Mucosa of descending colon (tissue), 3 donors: ENCODE measurements around the gene CDC6. TPM values are rescaled to one million over a fixed set of nuclear protein-coding genes. Genes with fewer than 3 reads are reported as not detected.
A peak's percentile ranks its signal among the peaks of the same experiment; 100 is the strongest.

Experiments used
- ATAC-seq: fragments of 200-7000 bp; cut with Tn5 transposase; one replicate; pipeline ENCODE4 v1.9.1; 2020; ENCODE audit warnings: mild to moderate bottlenecking, moderate library complexity
- DNase-seq, 3 donors: peaks; one replicate each; pipeline ENCODE4 v3.0.0-alpha.2; 2020
- H3K36me3 ChIP-seq: fragments of 200-600 bp; one replicate; pipeline ENCODE4 v1.8.0; 2021; ENCODE audit warnings: low read depth, mild to moderate bottlenecking
- H3K4me1 ChIP-seq: fragments of 200-600 bp; one replicate; pipeline ENCODE4 v1.8.0; 2021; ENCODE audit warnings: low read depth, mild to moderate bottlenecking
- H3K4me3 ChIP-seq: fragments of 200-600 bp; one replicate; pipeline ENCODE4 v1.8.0; 2021; ENCODE audit warnings: mild to moderate bottlenecking
- H3K9me3 ChIP-seq: fragments of 200-600 bp; one replicate; pipeline ENCODE4 v1.8.0; 2021; ENCODE audit warnings: mild to moderate bottlenecking
- CTCF ChIP-seq: fragments of 200-600 bp; IDR thresholded peaks from one replicate; pipeline ENCODE4 v1.8.0; 2022; ENCODE audit warnings: antibody characterized with exemption, mild to moderate bottlenecking
- intact Hi-C, 2 donors: fragments of 100-400 bp; cut with DNase I in 1 of 2; cut with micrococcal nuclease in 1 of 2; formaldehyde crosslinking; loops; one replicate each; pipeline versions ENCODE4 v1.11.0 to v1.11.1; 2022; cut with DNase I, micrococcal nuclease
- total RNA-seq, 3 donors: library from RNA; stranded (reverse); fragmentation: NEBNext Ultra II Directional in 2 of 3; extraction: Animal tissue kit (Norgen Biotek cat#: 25700) in 2 of 3; gene quantifications; one replicate each; pipeline versions ENCODE4 v1.2.1 to v1.2.4, GENCODE V29; 2021 to 2023
- donor health status: DM: no; HTN: no; CAD: no; lungs with moderate emphysema.
- donor health status: DM: no; HTN: no; CAD: no.
- donor health status: DM: no; HTN: yes; CAD: no.

The CDC6 gene
- total RNA-seq, 3 donors from 2014 or later, result 4.0 to 14.9 (median 7.4) TPM

- H3K4me3 ChIP-seq, result no peak overlapping the region
- TF ChIP-seq CTCF, result no peak
- no peak for ATAC-seq
- peaks cover 33% of the 10 kb centered on the region for H3K4me1 ChIP-seq
- intact Hi-C loops, result loop anchor here in 1 of 2 donors (10.0 kb wide), 1 partner anchor 64 kb away; the partner anchor contains the start of gene TOP2A
- H3K36me3 ChIP-seq, result peaks cover 11% of the 10 kb centered on the region
- H3K9me3 ChIP-seq, result no peaks in the 10 kb centered on the region
- peak in 1 of 3 donors; percentile 33 for DNase-seq
Observed at GRCh38 chr17:40350689-40351358, 63.1 kb downstream of the CDC6 start.

- Histone ChIP-seq H3K4me1 (peaks cover 25% of the 10 kb centered on the region), H3K9me3 (no peaks in the 10 kb centered on the region), H3K4me3 (no peak overlapping the region), H3K36me3 (peaks cover 11% of the 10 kb centered on the region)
- peak in 1 of 3 donors; percentile 40 for DNase-seq
- intact Hi-C loops, result loop anchor here in 1 of 2 donors (10.0 kb wide), 1 partner anchor 63 kb away; the partner anchor contains the start of gene TOP2A
- no peak for TF ChIP-seq CTCF
- no peak for ATAC-seq
Observed at GRCh38 chr17:40351359-40352236, 63.9 kb downstream of the CDC6 start.

GRCh38 chr17:40352237-40352778 lies 64.6 kb downstream of the CDC6 start:
- intact Hi-C loops, result loop anchor here in 1 of 2 donors (10.0 kb wide), 1 partner anchor 62 kb away; the partner anchor contains the start of gene TOP2A
- Histone ChIP-seq H3K9me3 (no peaks in the 10 kb centered on the region), H3K4me1 (peaks cover 18% of the 10 kb centered on the region), H3K36me3 (peaks cover 11% of the 10 kb centered on the region), H3K4me3 (no peak overlapping the region)
- TF ChIP-seq CTCF, result no peak
- ATAC-seq (no peak), DNase-seq (peak in 2 of 3 donors; percentile 29 to 39)

GRCh38 chr17:40352779-40353394 lies 65.2 kb downstream of the CDC6 start:
- TF ChIP-seq CTCF, result no peak
- H3K4me3 ChIP-seq, result no peak overlapping the region
- H3K4me1 ChIP-seq, result peaks cover 13% of the 10 kb centered on the region
- DNase-seq (peak in 2 of 3 donors; percentile 26 to 47), ATAC-seq (no peak)
- no peaks in the 10 kb centered on the region for H3K9me3 ChIP-seq
- intact Hi-C loops, result loop anchor here in 1 of 2 donors (10.0 kb wide), 1 partner anchor 62 kb away; the partner anchor contains the start of gene TOP2A
- H3K36me3 ChIP-seq, result peaks cover 11% of the 10 kb centered on the region

Other genes starting within 250 kb of the CDC6 start
- 10 to 100 TPM; 76.6 to 90.2 (median 87.4) TPM for gene MED24, start 233.5 kb upstream of the CDC6 start, total RNA-seq
- gene THRA, start 224.9 kb upstream of the CDC6 start, total RNA-seq, result 100 to 1,000 TPM in 1 of 3 donors, 10 to 100 TPM in 2; 56.8 to 114 (median 60.0) TPM
- gene NR1D1, start 187.3 kb upstream of the CDC6 start, total RNA-seq, result 10 to 100 TPM in 2 of 3 donors, 1 to 10 TPM in 1; 9.3 to 15.0 (median 14.8) TPM
- 10 to 100 TPM; 83.7 to 100.0 (median 85.3) TPM for gene MSL1, start 165.9 kb upstream of the CDC6 start, total RNA-seq
- 100 to 1,000 TPM in 1 of 3 donors, 10 to 100 TPM in 2; 62.2 to 134 (median 63.0) TPM for gene CASC3, start 147.3 kb upstream of the CDC6 start, total RNA-seq
- 100 to 1,000 TPM in 2 of 3 donors, 10 to 100 TPM in 1; 76.8 to 177 (median 147) TPM for gene RAPGEFL1, start 110.4 kb upstream of the CDC6 start, total RNA-seq
- 10 to 100 TPM; 41.4 to 56.2 (median 42.8) TPM for gene WIPF2, start 68.6 kb upstream of the CDC6 start, total RNA-seq
- gene RARA, start 21.3 kb downstream of the CDC6 start, total RNA-seq, result 10 to 100 TPM; 42.2 to 51.2 (median 49.6) TPM
- gene GJD3, start 76.9 kb downstream of the CDC6 start, total RNA-seq, result 1 to 10 TPM in 2 of 3 donors, under 1 TPM in 1; 0.81 to 1.4 (median 1.2) TPM
- gene TOP2A, start 130.0 kb downstream of the CDC6 start, total RNA-seq, result 10 to 100 TPM in 2 of 3 donors, 1 to 10 TPM in 1; 6.9 to 50.1 (median 11.4) TPM
- gene IGFBP4, start 155.6 kb downstream of the CDC6 start, total RNA-seq, result 100 to 1,000 TPM; 215 to 459 (median 244) TPM
- 10 to 100 TPM in 1 of 3 donors, 1 to 10 TPM in 2; 3.0 to 13.1 (median 3.3) TPM for gene TNS4, start 213.7 kb downstream of the CDC6 start, total RNA-seq